Measurements from ENCODE around the gene ELK1. TPM values are rescaled to one million over a fixed set of nuclear protein-coding genes. Genes with fewer than 3 reads are reported as not detected.

ELK1 gene
- total and polyA plus RNA-seq, 2 of the 4 experiments (the other 2 are of a cell fraction) = 10.0 to 24.3 TPM

- TF ChIP-seq USF2 (IDR thresholded peaks at IDR 0.05; ENCODE audit: low read depth, low read length) = no peak
Measured at GRCh38 chrX:47661539-47661938, 11.2 kb upstream of the ELK1 start (continued).

- DNase-seq (no peak), ATAC-seq (ENCODE audit: low read depth) (no peak)
- peak overlapping the region; percentile 87 for H3K4me3 ChIP-seq (ENCODE audit: insufficient read depth, low read depth, low read length)
- 0 out of 2 replicates have a peak overlapping the region, but pooled peaks have one; percentile 22 for H3K9ac ChIP-seq (ENCODE audit: low read depth, low read length)
- TF ChIP-seq ELK1 (IDR thresholded peaks at IDR 0.05; ENCODE audit: borderline replicate concordance, low read depth, low read length) (no peak), BHLHE40 (IDR thresholded peaks at IDR 0.05; ENCODE audit: low read depth, low read length) (no peak), POLR2A (IDR thresholded peaks at IDR 0.05; ENCODE audit: low read depth, low read length) (no peak)
- H2BK5ac ChIP-seq (ENCODE audit: low read depth, low read length, poor library complexity, severe bottlenecking) = peak overlapping the region; percentile 49
- H4K91ac ChIP-seq (ENCODE audit: insufficient read depth, low read depth, low read length) = peak overlapping the region; percentile 47; the same call in 1 of the 2 replicates
- no peaks in the 10 kb centered on the region for H3K9me3 ChIP-seq (ENCODE audit: control insufficient read depth, insufficient read depth, low read length)
- H3K56ac ChIP-seq (ENCODE audit: extremely low read depth, insufficient read depth, low read length) = no peak overlapping the region
- 0 out of 2 replicates have a peak, but pooled peaks cover 4% of the 10 kb centered on the region for H3K9me1 ChIP-seq (ENCODE audit: insufficient read depth, low read length)
- dilution Hi-C loops (cut with HindIII; ENCODE audit: low sequenced_read_pairs, unreplicated experiment) (no loop called here), in situ Hi-C loops (cut with MboI; ENCODE audit: low sequenced_read_pairs) (no loop called here), intact Hi-C loops (cut with micrococcal nuclease) (no loop called here)
- H2BK120ac ChIP-seq (ENCODE audit: low read depth, low read length) = peak overlapping the region; percentile 52; the same call in 1 of the 2 replicates
- no peaks in the 10 kb centered on the region for H4K20me1 ChIP-seq (ENCODE audit: insufficient read depth, low read length)
- H2BK20ac ChIP-seq (ENCODE audit: low read depth, low read length) = no peak overlapping the region
- peaks cover 4% of the 10 kb centered on the region; the same call in 1 of the 2 replicates for H3K4me1 ChIP-seq (ENCODE audit: control insufficient read depth, insufficient read depth, low read length)
- WGBS, 2 experiments (ENCODE audit: extremely low coverage in 2 of 2, insufficient read length in 1 of 2) = 43% methylated on average over 5 of the region's 8 CpGs; no CpG with 5 or more reads in 1 of the 2 experiments
- peak overlapping the region; percentile 83 for H2AFZ ChIP-seq (replicated peaks; ENCODE audit: low read length, poor library complexity)
- H4K5ac ChIP-seq (ENCODE audit: low read depth, low read length) = peak overlapping the region; percentile 73
- peak overlapping the region; percentile 97 for H2AK9ac ChIP-seq (replicated peaks; ENCODE audit: low read depth, low read length, poor library complexity)
- H3K4ac ChIP-seq (ENCODE audit: low read depth, low read length) = peak overlapping the region; percentile 45; the same call in 1 of the 2 replicates
- H3K27ac ChIP-seq (ENCODE audit: insufficient read depth, low read length) = peak overlapping the region; percentile 42; the same call in 1 of the 2 replicates
- H4K8ac ChIP-seq (ENCODE audit: low read depth in 2 of 2, low read length in 2 of 2) = peak overlapping the region; percentile 70 to 89; a peak in 3 of 4 replicates
- no peaks in the 10 kb centered on the region for H3K27me3 ChIP-seq (ENCODE audit: control insufficient read depth, insufficient read depth, low read length)
- ChIA-PET CTCF (no interaction called here), POLR2A (ENCODE audit: unreplicated experiment) (no interaction called here)
- H3K18ac ChIP-seq (ENCODE audit: low read depth, low read length) = no peak overlapping the region
- H3K4me2 ChIP-seq (ENCODE audit: low read depth, low read length) = peak overlapping the region; percentile 69
- no peak overlapping the region for H3K23ac ChIP-seq (ENCODE audit: low read depth, low read length)
- no peak overlapping the region; the same call in 2 of the 3 replicates for H2BK15ac ChIP-seq (ENCODE audit: low read depth, low read length)
- H3K36me3 ChIP-seq (ENCODE audit: control insufficient read depth, insufficient read depth, low read length) = peaks cover 13% of the 10 kb centered on the region
- no peak overlapping the region; the same call in 1 of the 2 replicates for H3K14ac ChIP-seq (replicated peaks; ENCODE audit: low read depth, low read length)
- TSS peak; percentile 57 for BruUV-seq (replicated peaks)
- peaks cover 11 to 18% of the 10 kb centered on the region in 2 experiments for H3K79me1 ChIP-seq (ENCODE audit: low read depth in 1 of 2, low read length in 2 of 2)
- peak overlapping the region; percentile 57; the same call in 1 of the 2 replicates for H2AK5ac ChIP-seq (ENCODE audit: low read depth, low read length)
Measured at GRCh38 chrX:47659421-47659726, 9.0 kb upstream of the ELK1 start.

Data from IMR-90 (cell line).